HEK293T (cell line): ENCODE data around the gene ACTL6A.

Experiments used
- CTCF ChIA-PET: fragments of 350-600 bp; formaldehyde crosslinking; extraction: SDS; loops from one replicate; lab custom pipeline; 2021; ENCODE audit warnings: antibody characterized with exemption, inconsistent platforms; lab: Yijun Ruan, JAX
- POLR2A ChIA-PET: fragments of 350-600 bp; formaldehyde crosslinking; extraction: SDS; loops from one replicate; lab custom pipeline; 2020; ENCODE audit warnings: antibody characterized with exemption, inconsistent platforms; lab: Yijun Ruan, JAX
- DNase-seq: peaks from one replicate; pipeline ENCODE4 v3.0.0; 2012; ENCODE audit warnings: mixed read lengths; ENCODE audit errors: extremely low spot score
- ARNT ChIP-seq: fragments of 450-650 bp; IDR thresholded peaks from 2 replicates; pipeline ENCODE4 v1.6.1; 2017; ENCODE audit warnings: mild to moderate bottlenecking
- BHLHE40 ChIP-seq: fragments of 450-650 bp; IDR thresholded peaks from 2 replicates; pipeline ENCODE4 v1.6.1; 2016; ENCODE audit warnings: mild to moderate bottlenecking, moderate library complexity, borderline replicate concordance
- CTBP1 ChIP-seq: fragments of 450-650 bp; IDR thresholded peaks from 2 replicates; pipeline ENCODE4 v1.6.1; 2016; ENCODE audit warnings: borderline replicate concordance
- ELF4 ChIP-seq: fragments of 450-650 bp; IDR thresholded peaks from 2 replicates; pipeline ENCODE4 v1.6.1; 2017; ENCODE audit warnings: antibody characterized with exemption
- FOXA1 ChIP-seq: fragments of 450-650 bp; IDR thresholded peaks from 2 replicates; pipeline ENCODE4 v1.6.1; 2016; ENCODE audit warnings: mild to moderate bottlenecking
- FOXK2 ChIP-seq: fragments of 450-650 bp; IDR thresholded peaks from 2 replicates; pipeline ENCODE4 v1.6.1; 2016; ENCODE audit warnings: mild to moderate bottlenecking
- FOXM1 ChIP-seq: fragments of 450-650 bp; IDR thresholded peaks from 2 replicates; pipeline ENCODE4 v1.6.1; 2017; ENCODE audit warnings: mild to moderate bottlenecking, borderline replicate concordance
- HDGF ChIP-seq: fragments of 450-650 bp; IDR thresholded peaks from 2 replicates; pipeline ENCODE4 v1.6.1; 2017; ENCODE audit warnings: antibody characterized with exemption, borderline replicate concordance
- L3MBTL2 ChIP-seq: fragments of 450-650 bp; conservative IDR thresholded peaks from 2 replicates; pipeline ENCODE4 v1.6.1; 2016; ENCODE audit warnings: mild to moderate bottlenecking
- LEF1 ChIP-seq: fragments of 450-650 bp; IDR thresholded peaks from 2 replicates; pipeline ENCODE4 v1.6.1; 2017; ENCODE audit warnings: mild to moderate bottlenecking, borderline replicate concordance
- NFRKB ChIP-seq: fragments of 450-650 bp; IDR thresholded peaks from 2 replicates; pipeline ENCODE4 v1.6.1; 2016; ENCODE audit warnings: mild to moderate bottlenecking, moderate library complexity
- SP1 ChIP-seq: fragments of 450-650 bp; IDR thresholded peaks from 2 replicates; pipeline ENCODE4 v1.6.1; 2017
- SUZ12 ChIP-seq: fragments of 450-650 bp; IDR thresholded peaks from 2 replicates; pipeline ENCODE4 v1.6.1; 2016; ENCODE audit warnings: mild to moderate bottlenecking
- TARDBP ChIP-seq: fragments of 450-650 bp; IDR thresholded peaks from 2 replicates; pipeline ENCODE4 v1.6.1; 2016
- ZNF384 ChIP-seq: fragments of 450-650 bp; IDR thresholded peaks from 2 replicates; pipeline ENCODE4 v1.6.1; 2016
- TF ChIP-seq, protein P1 (sequence below): fragments of 450-650 bp; IDR thresholded peaks from 2 replicates; pipeline ENCODE4 v1.6.1; 2016

The ACTL6A gene

DNA sequence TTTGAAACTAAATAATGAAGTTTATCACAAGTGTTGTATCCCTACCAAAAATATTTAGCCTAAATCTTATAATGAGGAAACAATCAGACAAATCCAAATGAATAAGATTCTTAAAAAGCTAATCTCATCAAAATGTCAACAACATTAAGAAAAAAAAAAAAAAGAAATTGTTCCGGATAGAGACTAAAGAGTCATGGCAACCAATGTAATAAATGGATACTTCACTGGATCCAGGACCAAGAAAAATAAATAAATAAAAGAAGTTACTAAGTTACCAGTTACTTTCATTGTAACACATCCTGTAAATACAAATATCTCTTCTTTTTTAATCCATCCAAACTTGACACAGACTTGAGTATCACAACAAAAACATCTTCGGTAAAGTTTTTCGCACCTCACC lies 41.1 kb downstream of the ACTL6A start:
- DNase-seq: no peak
- CTCF ChIA-PET: no interaction called here
- no peak for TF ChIP-seq NFRKB
- 0 out of 2 replicates have a peak, but pooled peaks have one; percentile 35 for TF ChIP-seq ZNF384
- POLR2A ChIA-PET: no interaction called here

- CTCF ChIA-PET: no interaction called here
- TF ChIP-seq, protein P1, sequence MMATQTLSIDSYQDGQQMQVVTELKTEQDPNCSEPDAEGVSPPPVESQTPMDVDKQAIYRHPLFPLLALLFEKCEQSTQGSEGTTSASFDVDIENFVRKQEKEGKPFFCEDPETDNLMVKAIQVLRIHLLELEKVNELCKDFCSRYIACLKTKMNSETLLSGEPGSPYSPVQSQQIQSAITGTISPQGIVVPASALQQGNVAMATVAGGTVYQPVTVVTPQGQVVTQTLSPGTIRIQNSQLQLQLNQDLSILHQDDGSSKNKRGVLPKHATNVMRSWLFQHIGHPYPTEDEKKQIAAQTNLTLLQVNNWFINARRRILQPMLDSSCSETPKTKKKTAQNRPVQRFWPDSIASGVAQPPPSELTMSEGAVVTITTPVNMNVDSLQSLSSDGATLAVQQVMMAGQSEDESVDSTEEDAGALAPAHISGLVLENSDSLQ: no peak
- 0 out of 2 replicates have a peak, but pooled peaks have one; percentile 42 for TF ChIP-seq ELF4
- peak; percentile 75 for TF ChIP-seq NFRKB
- POLR2A ChIA-PET: interaction anchor here (0.7 to 1.5 kb wide), 8 partner anchors 9 to 48 kb away, joined by 3 to 5 read pairs (median 3); partner anchors contain the start of gene ACTL6A
- peak; percentile 87 for DNase-seq
Measured at GRCh38 chr3:179604321-179605078, 41.8 kb downstream of the ACTL6A start, which contains the start of the genes MRPL47 and NDUFB5. Gene MRPL47, minus strand, starts transcription at chr3:179604638. Its CDS starts 14 bp downstream, at chr3:179604624. Gene NDUFB5, plus strand, starts transcription at chr3:179604794. Its CDS starts 22 bp downstream, at chr3:179604816.

DNA sequence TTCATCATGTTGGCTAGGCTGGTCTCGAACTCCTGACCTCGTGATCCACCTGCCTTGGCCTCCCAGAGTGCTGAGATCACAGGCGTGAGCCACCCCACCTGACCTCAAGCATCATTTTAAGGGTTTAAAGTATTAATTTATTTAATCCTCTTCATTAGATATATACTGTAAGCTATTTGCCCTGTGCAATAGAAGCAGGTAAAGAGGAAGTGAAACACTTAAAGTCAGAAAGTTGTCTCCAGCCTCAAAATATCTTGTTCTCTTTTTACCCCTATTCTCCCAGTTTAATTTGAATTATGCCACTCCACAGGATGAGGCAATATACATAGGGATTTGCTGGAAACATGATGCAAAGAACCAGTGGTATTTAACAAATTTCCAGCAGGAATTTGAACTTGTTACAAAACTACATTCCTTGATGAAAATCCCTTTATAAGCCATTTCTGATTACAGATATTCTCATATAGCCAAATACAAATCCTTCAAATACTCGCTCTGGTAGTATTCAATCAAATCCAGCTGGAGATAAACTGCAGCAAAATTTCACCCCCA lies 43.9 kb downstream of the ACTL6A start:
- DNase-seq: no peak
- no peak for TF ChIP-seq L3MBTL2
- CTCF ChIA-PET: interaction anchor here (0.6 kb wide), 2 partner anchors 12 to 89 kb away, joined by 3 to 5 read pairs; no protein-coding TSS in a partner anchor
- POLR2A ChIA-PET: no interaction called here

DNA sequence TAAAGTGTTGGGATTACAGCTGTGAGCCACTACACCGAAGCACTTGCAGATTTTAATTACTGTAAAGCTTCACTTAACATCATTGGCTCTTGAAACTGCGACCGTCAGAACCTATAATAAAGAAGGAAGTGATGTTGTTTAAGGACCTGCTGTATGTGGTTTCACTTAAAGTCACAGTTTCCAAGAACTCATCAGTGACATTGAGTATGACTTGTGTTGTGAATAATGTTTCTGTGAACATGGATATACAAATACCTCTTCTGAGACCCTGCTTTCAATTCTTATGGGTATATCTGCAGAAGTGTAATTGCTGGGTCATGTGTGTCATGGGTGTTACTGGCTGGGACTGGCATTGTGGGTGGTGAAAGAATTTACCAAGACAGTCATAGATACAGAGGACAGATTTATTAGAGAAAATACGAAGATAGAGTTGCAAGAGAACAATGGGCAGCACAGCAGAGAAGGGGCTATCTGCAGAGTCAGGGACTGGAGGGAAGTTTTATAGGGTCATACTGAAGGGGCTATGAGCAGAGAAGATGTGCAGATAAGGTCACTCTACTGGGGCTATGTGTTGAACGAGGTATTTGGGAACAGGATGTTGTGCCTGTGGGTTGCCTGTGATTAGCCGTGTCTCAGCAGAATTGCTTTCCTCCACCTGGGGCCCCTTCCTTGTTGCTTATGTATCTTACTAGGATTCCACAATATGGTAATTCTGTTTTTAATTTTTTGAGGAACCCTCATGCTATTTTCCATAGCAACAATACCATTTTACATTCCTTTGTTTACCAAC lies 46.4 kb downstream of the ACTL6A start:
- ChIA-PET CTCF (no interaction called here), POLR2A (no interaction called here)
- no peak for TF ChIP-seq FOXK2
- TF ChIP-seq TARDBP: no peak
- no peak for TF ChIP-seq ELF4
- no peak for TF ChIP-seq LEF1
- no peak for TF ChIP-seq ARNT
- TF ChIP-seq ZNF384: no peak
- no peak for DNase-seq

DNA sequence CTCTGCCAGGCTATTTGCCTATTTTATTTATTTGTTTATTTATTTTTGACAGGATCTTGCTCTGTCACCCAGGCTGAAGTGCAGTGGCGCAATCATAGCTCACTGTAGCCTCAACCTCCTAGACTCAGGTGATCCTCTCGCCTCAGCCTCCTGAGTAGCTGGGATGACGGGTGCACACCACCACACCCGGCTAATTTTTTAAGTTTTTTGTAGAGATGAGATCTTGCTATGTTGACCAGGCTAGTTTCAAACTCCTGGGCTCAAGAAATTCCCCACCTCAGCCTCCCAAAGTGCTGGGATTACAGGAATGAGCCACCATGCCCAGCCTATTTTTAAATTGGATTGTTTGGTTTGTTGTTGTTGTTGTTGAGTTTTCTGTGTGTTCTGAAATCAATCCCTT lies 47.3 kb downstream of the ACTL6A start:
- ChIA-PET POLR2A (no interaction called here), CTCF (no interaction called here)
- DNase-seq: no peak
- TF ChIP-seq ELF4 (no peak), LEF1 (no peak), BHLHE40 (no peak), FOXM1 (no peak), SUZ12 (no peak), ZNF384 (no peak), CTBP1 (no peak), FOXA1 (no peak), NFRKB (no peak), SP1 (no peak), L3MBTL2 (no peak), HDGF (no peak), TARDBP (no peak), ARNT (no peak)
- TF ChIP-seq, protein P1: no peak

GRCh38 chr3:179613807-179614206 lies 51.1 kb downstream of the ACTL6A start:
- ChIA-PET CTCF (no interaction called here), POLR2A (interaction anchor here (1.2 kb wide), 1 partner anchor 9 kb away, joined by 3 read pairs; the partner anchor contains the start of genes MRPL47 and NDUFB5)
- no peak for DNase-seq
- TF ChIP-seq ELF4: no peak

DNA sequence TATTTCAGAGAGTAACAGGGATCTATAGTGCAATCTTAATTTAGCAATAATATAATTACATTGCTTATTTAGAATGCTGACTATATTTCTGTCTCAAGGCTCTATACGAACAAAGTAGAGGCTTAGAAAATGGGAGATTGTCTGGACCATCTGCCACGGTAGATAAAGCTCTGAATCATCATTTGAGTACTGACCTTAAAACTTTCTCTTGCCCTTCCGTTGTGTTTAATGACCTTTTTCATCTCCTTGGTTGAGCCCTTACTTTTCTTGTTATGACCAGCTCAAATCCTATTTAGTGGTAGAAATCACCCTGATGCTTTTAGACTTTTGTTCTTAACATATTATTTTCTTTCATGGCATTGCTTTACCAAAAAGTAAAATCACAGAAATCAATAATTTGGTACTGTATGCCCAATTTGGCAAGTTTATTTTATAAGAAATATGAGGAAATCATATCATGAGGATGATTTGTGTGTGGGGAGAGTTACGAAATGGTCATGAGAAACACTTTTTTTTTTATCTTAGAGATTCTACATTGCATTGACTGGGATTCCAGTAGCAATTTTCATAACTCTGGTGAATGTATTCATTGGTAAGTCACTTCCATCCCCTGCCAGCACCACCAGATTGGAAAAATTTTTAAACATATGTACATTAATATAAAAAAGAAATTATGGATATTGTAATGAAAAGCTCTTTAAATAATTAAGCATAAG lies 52.9 kb downstream of the ACTL6A start:
- TF ChIP-seq CTBP1: no peak
- CTCF ChIA-PET: interaction anchor here (0.9 kb wide), 1 partner anchor 34 kb away, joined by 3 read pairs; no protein-coding TSS in a partner anchor

More for the DNA sequence above, 52.9 kb downstream of the ACTL6A start:
- POLR2A ChIA-PET: no interaction called here
- DNase-seq: no peak
